Thoracic aorta (tissue), 2 donors: ENCODE results near the gene PARD6B. TPM values are rescaled to one million over a fixed set of nuclear protein-coding genes. Genes with fewer than 3 reads are reported as not detected.
A peak's percentile ranks its signal among the peaks of the same experiment; 100 is the strongest.

Experiments used
- ATAC-seq: fragments of 150-250 bp; one replicate; pipeline ENCODE4 v1.8.0; 2017; ENCODE audit warnings: low read depth; ENCODE audit not compliant: insufficient number of reproducible peaks, low FRiP score
- DNase-seq: peaks from one replicate; pipeline ENCODE4 v3.0.0-alpha.2; 2020; ENCODE audit warnings: low spot score
- H3K27ac ChIP-seq, 2 donors: fragments of 200-600 bp; sonication (generic); 1 replicate in 1 of 2; 2 replicates in 1 of 2; pipeline ENCODE4 v1.5.1; 2016; ENCODE audit warnings: mild to moderate bottlenecking in 2 of 2, moderate library complexity in 2 of 2
- H3K27me3 ChIP-seq: fragments of 200-600 bp; sonication (generic); replicated peaks from 2 replicates; pipeline ENCODE4 v1.6.0; 2016; ENCODE audit warnings: mild to moderate bottlenecking; ENCODE audit not compliant: insufficient read depth
- H3K36me3 ChIP-seq: fragments of 200-600 bp; sonication (generic); one replicate; pipeline ENCODE4 v1.5.1; 2016
- H3K4me1 ChIP-seq, 2 donors: fragments of 200-600 bp; sonication (generic); 1 replicate in 1 of 2; 2 replicates in 1 of 2; pipeline versions ENCODE4 v1.5.1 to v1.6.0; 2016; ENCODE audit warnings: low read depth in 2 of 2, mild to moderate bottlenecking in 1 of 2; ENCODE audit not compliant: control insufficient read depth in 1 of 2
- H3K4me3 ChIP-seq: fragments of 200-600 bp; sonication (generic); 2 replicates; pipeline ENCODE4 v1.5.1; 2016; ENCODE audit warnings: mild to moderate bottlenecking
- H3K9me3 ChIP-seq: fragments of 200-600 bp; sonication (generic); 2 replicates; pipeline ENCODE4 v1.5.1; 2016
- total RNA-seq, 2 donors: library from RNA; depleted of rRNA; stranded (reverse); fragments of >200 nt; gene quantifications; one replicate each; pipeline versions ENCODE4 v1.1.0 to v1.2.3, GENCODE V29; 2016
- TF ChIP-seq, protein P1 (sequence below): fragments of 200-600 bp; sonication (generic); IDR thresholded peaks from one replicate; pipeline ENCODE4 v1.5.1; 2019; ENCODE audit warnings: antibody characterized with exemption

The PARD6B gene
- total RNA-seq, 2 donors from 2014 or later = 2.8 to 10.7 TPM

DNA sequence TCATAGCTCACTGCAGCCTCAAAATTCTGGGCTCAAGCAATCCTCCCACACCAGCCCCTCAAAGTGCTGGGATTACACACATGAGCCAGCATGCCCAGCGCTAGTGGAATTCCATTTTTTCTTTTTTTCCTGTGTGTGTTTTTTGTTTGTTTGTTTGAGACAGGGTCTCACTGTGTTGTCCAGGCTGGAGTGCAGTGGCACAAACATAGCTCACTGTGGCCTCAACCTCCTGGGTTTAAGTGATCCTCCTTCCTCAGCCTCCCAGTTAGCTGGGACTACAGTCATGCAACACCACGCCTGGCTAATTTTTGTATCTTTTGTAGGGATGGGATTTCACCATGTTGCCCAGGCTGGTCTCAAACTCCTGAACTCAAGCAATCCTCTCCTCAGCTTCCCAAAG lies 14.1 kb upstream of the PARD6B start:
- DNase-seq = no peak
- H3K9me3 ChIP-seq = no peaks in the 10 kb centered on the region
- ATAC-seq = no peak
- peaks cover 1 to 7% of the 10 kb centered on the region in 2 donors for H3K4me1 ChIP-seq
- TF ChIP-seq, protein P1, sequence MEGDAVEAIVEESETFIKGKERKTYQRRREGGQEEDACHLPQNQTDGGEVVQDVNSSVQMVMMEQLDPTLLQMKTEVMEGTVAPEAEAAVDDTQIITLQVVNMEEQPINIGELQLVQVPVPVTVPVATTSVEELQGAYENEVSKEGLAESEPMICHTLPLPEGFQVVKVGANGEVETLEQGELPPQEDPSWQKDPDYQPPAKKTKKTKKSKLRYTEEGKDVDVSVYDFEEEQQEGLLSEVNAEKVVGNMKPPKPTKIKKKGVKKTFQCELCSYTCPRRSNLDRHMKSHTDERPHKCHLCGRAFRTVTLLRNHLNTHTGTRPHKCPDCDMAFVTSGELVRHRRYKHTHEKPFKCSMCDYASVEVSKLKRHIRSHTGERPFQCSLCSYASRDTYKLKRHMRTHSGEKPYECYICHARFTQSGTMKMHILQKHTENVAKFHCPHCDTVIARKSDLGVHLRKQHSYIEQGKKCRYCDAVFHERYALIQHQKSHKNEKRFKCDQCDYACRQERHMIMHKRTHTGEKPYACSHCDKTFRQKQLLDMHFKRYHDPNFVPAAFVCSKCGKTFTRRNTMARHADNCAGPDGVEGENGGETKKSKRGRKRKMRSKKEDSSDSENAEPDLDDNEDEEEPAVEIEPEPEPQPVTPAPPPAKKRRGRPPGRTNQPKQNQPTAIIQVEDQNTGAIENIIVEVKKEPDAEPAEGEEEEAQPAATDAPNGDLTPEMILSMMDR = no peak
- no peak overlapping the region for H3K4me3 ChIP-seq
- H3K36me3 ChIP-seq = no peaks in the 10 kb centered on the region
- no peak overlapping the region for H3K27ac ChIP-seq
- no peaks in the 10 kb centered on the region for H3K27me3 ChIP-seq

DNA sequence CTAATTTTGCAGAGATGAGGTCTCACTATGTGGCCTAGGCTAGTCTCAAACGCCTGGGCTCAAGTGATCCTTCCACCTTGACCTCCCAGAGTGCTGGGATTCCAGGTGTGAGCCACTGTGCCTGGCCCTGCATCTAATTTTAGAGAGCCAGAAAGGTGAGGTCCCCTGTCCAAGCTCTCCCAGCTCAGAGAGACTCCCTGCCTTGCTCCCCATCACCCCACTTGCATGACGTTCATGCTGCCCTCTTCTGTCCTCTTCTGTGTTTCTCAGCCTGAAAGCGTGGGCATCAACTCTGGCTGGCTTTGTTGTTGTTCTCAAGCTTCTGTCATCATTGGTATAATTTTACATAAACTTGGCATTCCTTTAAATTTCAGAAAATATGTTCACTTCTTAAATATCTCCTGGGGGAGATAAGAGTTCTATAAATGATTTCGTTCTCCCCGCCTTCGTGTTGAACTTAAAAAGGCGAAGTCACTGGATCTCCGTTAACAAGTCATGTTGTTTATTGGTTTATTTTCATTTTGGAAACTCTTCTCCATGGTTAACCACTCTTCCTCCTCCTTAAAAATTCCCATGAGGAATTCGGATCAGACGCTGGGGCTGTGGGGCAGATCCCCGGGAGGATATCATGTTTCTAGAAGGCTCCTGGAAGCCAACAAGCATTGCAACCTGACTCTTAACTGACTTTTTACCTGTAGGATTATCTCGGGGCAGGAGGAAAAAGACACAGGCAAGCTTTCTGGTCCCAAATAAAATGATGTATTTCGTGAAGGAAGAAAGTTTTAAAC lies 13.2 kb upstream of the PARD6B start:
- TF ChIP-seq, protein P1 = no peak
- no peak for DNase-seq
- Histone ChIP-seq H3K9me3 (no peaks in the 10 kb centered on the region), H3K4me1 (peaks cover 4 to 16% of the 10 kb centered on the region in 2 donors), H3K27ac (no peak overlapping the region), H3K36me3 (no peaks in the 10 kb centered on the region), H3K4me3 (no peak overlapping the region), H3K27me3 (no peaks in the 10 kb centered on the region)
- no peak for ATAC-seq

DNA sequence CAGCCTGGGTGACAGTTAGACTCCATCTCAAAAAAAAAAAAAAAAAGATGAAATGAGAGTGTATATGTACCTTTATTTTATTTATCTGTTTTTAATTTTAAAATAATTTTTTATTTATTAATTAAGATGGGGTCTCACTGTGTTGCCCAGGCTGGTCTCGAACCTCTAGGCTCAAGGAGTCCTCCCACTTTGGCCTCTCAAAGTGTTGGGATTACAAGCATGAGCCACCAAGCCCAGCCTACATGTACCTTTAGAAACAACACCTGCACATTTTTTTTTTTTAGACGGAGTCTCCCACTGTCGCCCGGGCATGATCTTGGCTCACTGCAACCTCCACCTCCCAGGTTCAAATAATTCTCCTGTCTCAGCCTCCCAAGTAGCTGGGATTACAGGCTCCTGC lies 12.1 kb upstream of the PARD6B start:
- no peak for DNase-seq
- H3K27me3 ChIP-seq = no peaks in the 10 kb centered on the region
- no peaks in the 10 kb centered on the region for H3K9me3 ChIP-seq
- H3K4me1 ChIP-seq = peaks cover 7 to 27% of the 10 kb centered on the region in 2 donors
- no peak for ATAC-seq
- no peak overlapping the region for H3K27ac ChIP-seq
- no peaks in the 10 kb centered on the region for H3K36me3 ChIP-seq
- H3K4me3 ChIP-seq = no peak overlapping the region
- TF ChIP-seq, protein P1 = no peak

DNA sequence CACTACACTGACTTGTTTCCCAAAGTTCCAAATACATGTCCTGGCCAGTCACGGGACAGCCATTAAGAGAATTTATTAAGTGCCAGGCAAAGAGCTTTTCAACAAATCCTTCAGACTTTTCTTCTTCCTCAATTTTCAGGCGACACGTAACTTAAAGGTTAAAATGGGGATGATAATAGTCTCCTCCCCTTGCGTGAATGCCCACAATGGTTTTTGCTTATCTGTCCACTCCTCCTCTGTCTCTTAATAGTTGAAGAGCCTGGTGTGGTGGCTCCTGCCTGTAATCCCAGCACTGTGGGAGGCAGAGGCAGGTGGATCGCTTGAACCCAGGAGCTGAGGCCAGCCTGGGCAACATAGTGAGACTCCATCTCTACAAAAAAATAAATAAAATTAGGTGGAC lies 11.4 kb upstream of the PARD6B start:
- Histone ChIP-seq H3K4me3 (no peak overlapping the region), H3K36me3 (no peaks in the 10 kb centered on the region), H3K9me3 (no peaks in the 10 kb centered on the region), H3K27me3 (no peaks in the 10 kb centered on the region), H3K27ac (no peak overlapping the region), H3K4me1 (peaks cover 11 to 33% of the 10 kb centered on the region in 2 donors)
- TF ChIP-seq, protein P1 = no peak
- no peak for DNase-seq
- ATAC-seq = no peak

DNA sequence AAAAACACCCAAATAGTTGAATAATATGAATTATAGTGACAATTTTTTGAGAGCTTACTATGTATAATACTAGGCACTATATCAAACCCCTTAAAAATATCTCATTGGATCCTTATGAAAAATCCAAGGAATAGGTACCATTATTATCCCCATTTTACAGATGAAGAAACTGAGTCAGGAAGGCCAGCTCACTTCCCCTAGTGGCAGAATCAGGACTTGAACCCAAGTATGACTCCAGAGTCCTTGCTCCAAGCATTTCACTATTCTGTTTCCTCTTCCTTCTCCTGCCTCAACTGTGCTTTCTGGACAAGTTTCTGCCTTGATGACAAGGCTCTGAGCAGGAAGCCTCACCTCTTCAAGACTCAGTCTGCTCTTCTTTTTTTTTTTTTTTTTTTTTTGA lies 10.8 kb upstream of the PARD6B start:
- TF ChIP-seq, protein P1 = no peak
- Histone ChIP-seq H3K36me3 (no peaks in the 10 kb centered on the region), H3K27ac (peak overlapping the region in 1 of 2 donors; percentile 88), H3K4me3 (no peak overlapping the region), H3K9me3 (no peaks in the 10 kb centered on the region), H3K27me3 (no peaks in the 10 kb centered on the region), H3K4me1 (peaks cover 17 to 39% of the 10 kb centered on the region in 2 donors)
- DNase-seq (no peak), ATAC-seq (no peak)
